ENCODE measurements around the gene SLC39A11. TPM values are rescaled to one million over a fixed set of nuclear protein-coding genes. Genes with fewer than 3 reads are reported as not detected.

SLC39A11 gene
- total RNA-seq, 1 experiment from 2014 or later: 18.9 TPM

- TF ChIP-seq, protein P1, sequence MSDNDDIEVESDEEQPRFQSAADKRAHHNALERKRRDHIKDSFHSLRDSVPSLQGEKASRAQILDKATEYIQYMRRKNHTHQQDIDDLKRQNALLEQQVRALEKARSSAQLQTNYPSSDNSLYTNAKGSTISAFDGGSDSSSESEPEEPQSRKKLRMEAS (CRISPR knock-in tag; IDR thresholded peaks at IDR 0.05): no peak
- TF ChIP-seq EMX1 (CRISPR knock-in tag; IDR thresholded peaks at IDR 0.05): no peak
- TF ChIP-seq, protein P2, sequence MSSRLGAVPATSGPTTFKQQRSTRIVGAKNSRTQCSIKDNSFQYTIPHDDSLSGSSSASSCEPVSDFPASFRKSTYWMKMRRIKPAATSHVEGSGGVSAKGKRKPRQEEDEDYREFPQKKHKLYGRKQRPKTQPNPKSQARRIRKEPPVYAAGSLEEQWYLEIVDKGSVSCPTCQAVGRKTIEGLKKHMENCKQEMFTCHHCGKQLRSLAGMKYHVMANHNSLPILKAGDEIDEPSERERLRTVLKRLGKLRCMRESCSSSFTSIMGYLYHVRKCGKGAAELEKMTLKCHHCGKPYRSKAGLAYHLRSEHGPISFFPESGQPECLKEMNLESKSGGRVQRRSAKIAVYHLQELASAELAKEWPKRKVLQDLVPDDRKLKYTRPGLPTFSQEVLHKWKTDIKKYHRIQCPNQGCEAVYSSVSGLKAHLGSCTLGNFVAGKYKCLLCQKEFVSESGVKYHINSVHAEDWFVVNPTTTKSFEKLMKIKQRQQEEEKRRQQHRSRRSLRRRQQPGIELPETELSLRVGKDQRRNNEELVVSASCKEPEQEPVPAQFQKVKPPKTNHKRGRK (CRISPR knock-in tag; IDR thresholded peaks at IDR 0.05; ENCODE audit: borderline replicate concordance): no peak
- TF ChIP-seq, protein P3, sequence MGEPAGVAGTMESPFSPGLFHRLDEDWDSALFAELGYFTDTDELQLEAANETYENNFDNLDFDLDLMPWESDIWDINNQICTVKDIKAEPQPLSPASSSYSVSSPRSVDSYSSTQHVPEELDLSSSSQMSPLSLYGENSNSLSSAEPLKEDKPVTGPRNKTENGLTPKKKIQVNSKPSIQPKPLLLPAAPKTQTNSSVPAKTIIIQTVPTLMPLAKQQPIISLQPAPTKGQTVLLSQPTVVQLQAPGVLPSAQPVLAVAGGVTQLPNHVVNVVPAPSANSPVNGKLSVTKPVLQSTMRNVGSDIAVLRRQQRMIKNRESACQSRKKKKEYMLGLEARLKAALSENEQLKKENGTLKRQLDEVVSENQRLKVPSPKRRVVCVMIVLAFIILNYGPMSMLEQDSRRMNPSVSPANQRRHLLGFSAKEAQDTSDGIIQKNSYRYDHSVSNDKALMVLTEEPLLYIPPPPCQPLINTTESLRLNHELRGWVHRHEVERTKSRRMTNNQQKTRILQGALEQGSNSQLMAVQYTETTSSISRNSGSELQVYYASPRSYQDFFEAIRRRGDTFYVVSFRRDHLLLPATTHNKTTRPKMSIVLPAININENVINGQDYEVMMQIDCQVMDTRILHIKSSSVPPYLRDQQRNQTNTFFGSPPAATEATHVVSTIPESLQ (CRISPR knock-in tag; IDR thresholded peaks at IDR 0.05): no peak
- TF ChIP-seq AFF4 (CRISPR knock-in tag; IDR thresholded peaks at IDR 0.05; ENCODE audit: borderline replicate concordance): no peak
These were observed 191.4 kb downstream of the SLC39A11 start (continued) for GRCh38 chr17:72901083-72901482.

GRCh38 chr17:72900654-72900971 lies 191.9 kb downstream of the SLC39A11 start:
- ChIA-PET CTCF (interaction anchor here (0.9 kb wide), 1 partner anchor 85 kb away, joined by 4 read pairs; no protein-coding TSS in a partner anchor), POLR2A (no interaction called here)
- no peak overlapping the region for H3K4me3 Mint-ChIP-seq
- H3K9me3 Mint-ChIP-seq: 0 out of 2 replicates have a peak, but pooled peaks cover 3% of the 10 kb centered on the region
- no peak for TF ChIP-seq NFYB (CRISPR knock-in tag; conservative IDR thresholded peaks at IDR 0.05; ENCODE audit: low read depth)
- TF ChIP-seq, protein P4, sequence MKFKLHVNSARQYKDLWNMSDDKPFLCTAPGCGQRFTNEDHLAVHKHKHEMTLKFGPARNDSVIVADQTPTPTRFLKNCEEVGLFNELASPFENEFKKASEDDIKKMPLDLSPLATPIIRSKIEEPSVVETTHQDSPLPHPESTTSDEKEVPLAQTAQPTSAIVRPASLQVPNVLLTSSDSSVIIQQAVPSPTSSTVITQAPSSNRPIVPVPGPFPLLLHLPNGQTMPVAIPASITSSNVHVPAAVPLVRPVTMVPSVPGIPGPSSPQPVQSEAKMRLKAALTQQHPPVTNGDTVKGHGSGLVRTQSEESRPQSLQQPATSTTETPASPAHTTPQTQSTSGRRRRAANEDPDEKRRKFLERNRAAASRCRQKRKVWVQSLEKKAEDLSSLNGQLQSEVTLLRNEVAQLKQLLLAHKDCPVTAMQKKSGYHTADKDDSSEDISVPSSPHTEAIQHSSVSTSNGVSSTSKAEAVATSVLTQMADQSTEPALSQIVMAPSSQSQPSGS (CRISPR knock-in tag; IDR thresholded peaks at IDR 0.05; ENCODE audit: borderline replicate concordance, low read depth): no peak
- TF ChIP-seq NR2C2 (CRISPR knock-in tag; IDR thresholded peaks at IDR 0.05): no peak
- no peak for TF ChIP-seq NR3C1 (CRISPR knock-in tag; conservative IDR thresholded peaks at IDR 0.05; ENCODE audit: low read depth)
- no peak for TF ChIP-seq PRRX2 (CRISPR knock-in tag; IDR thresholded peaks at IDR 0.05)
- TF ChIP-seq ELF4 (CRISPR knock-in tag; IDR thresholded peaks at IDR 0.05; ENCODE audit: low read depth): no peak
- no peak for TF ChIP-seq NFE2L1 (CRISPR knock-in tag; IDR thresholded peaks at IDR 0.05)
- no peak for TF ChIP-seq IRF2 (CRISPR knock-in tag; IDR thresholded peaks at IDR 0.05; ENCODE audit: borderline replicate concordance, low read depth)
- no peak for TF ChIP-seq CTCF (IDR thresholded peaks at IDR 0.05)
- TF ChIP-seq OVOL2 (CRISPR knock-in tag; IDR thresholded peaks at IDR 0.05; ENCODE audit: borderline replicate concordance): no peak
- TF ChIP-seq ZMAT4 (CRISPR knock-in tag; IDR thresholded peaks at IDR 0.05): no peak
- no peak for TF ChIP-seq ZNF423 (CRISPR knock-in tag; IDR thresholded peaks at IDR 0.05)
- TF ChIP-seq GABPB1 (CRISPR knock-in tag; IDR thresholded peaks at IDR 0.05): no peak
- TF ChIP-seq JUN (CRISPR knock-in tag; IDR thresholded peaks at IDR 0.05): no peak
- peaks cover 20% of the 10 kb centered on the region for H3K4me1 Mint-ChIP-seq
- ATAC-seq (no peak), DNase-seq (ENCODE audit: low spot score) (no peak)
- no peaks in the 10 kb centered on the region for H3K36me3 Mint-ChIP-seq
- no peaks in the 10 kb centered on the region for H3K27me3 Mint-ChIP-seq (ENCODE audit: low read depth)
- H3K27ac Mint-ChIP-seq: peak overlapping the region; percentile 53
